Head of caudate nucleus (tissue), 42 donors: ENCODE data around the gene PAQR6.
"Not testable (repeated sequence)": the region's sequence is repeated elsewhere in the genome, so short reads cannot be mapped to it uniquely, and the experiment has no call there.

Experiments
- DNase-seq, 42 donors: peaks; one replicate each; pipeline versions ENCODE4 v3.0.0 to v3.0.0-alpha.2; 2020 to 2021; ENCODE audit warnings: mixed read lengths in 7 of 42
- intact Hi-C: fragments of 100-400 bp; cut with DNase I; formaldehyde crosslinking; loops from one replicate; pipeline ENCODE4 v1.15.0; 2022

PAQR6 gene

GRCh38 chr1:156241311-156241811 lies 6.5 kb downstream of the PAQR6 start:
- DNase-seq = peak in 35 of 42 donors; percentile 22 to 89 (median 60)
- intact Hi-C loops = no loop called here

- intact Hi-C loops = no loop called here
- no peak for DNase-seq
These were observed 9.6 kb downstream of the PAQR6 start for GRCh38 chr1:156238248-156238647.

GRCh38 chr1:156236164-156236563 lies 11.7 kb downstream of the PAQR6 start:
- intact Hi-C loops = no loop called here
- DNase-seq = no peak

DNA sequence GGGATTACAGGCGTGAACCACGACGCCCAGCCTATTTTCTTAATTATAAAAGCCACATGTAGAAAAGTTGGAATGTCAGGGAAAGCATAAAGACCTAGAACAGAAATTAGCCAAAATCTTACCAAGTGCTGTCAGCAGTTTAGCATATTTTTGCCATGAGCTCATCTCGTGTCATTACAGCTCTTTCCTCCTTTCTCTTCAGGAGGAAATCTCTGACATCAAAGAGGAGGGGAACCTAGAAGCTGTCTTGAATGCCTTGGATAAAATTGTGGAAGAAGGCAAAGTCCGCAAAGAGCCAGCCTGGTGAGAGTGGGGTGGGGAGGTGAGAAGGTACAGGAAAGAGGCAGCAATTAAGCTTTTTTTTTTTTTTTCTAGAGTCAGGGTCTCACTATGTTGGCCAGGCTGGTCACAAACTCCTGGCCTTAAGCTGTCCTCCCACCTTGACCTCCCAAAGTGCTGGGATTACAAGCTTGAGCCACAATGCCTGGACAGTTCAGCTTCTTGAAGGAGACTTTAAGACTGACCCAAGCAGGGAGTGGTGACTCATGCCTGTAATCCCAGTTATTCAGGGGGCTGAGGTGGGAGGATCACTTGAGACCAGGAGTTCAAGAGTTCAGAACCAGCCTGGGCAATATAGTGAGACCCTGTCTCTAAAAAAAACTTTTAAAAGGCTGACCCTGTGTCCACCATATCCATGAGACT lies 14.3 kb downstream of the PAQR6 start:
- intact Hi-C loops = no loop called here
- DNase-seq = no peak

DNA sequence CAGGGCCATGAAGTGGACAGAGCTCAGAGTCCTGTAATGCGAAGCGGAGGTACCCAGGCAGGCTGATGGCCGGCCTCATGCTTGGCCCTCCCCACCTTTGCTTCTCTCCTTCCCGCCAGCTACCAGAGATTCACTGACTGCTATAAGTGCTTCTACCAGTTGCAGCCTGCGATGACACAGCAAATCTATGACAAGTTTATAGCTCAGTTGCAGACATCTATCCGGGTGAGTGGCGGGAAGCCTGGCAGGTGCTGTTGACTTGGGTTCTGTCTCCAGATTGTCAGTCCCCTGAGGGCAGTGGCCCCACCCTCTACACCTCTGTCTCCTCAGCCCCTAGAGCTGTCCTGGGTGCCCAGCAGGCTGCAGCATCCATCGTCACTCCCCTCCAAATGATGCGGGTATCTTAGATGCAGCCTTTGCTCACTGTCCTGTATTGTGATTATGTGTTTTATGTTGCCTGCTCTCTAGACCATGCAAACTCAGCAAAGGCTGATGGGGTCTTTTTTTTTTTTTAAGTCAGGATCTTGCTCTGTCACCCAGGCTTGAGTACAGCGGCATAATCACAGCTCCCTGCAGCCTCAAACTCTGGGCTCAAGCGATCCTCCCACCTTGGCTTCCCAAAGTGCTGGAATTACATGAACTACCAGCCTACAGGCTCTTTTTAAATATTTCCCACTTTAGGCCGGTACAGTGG lies 15.5 kb downstream of the PAQR6 start:
- peak in 2 of 42 donors; percentile 32 to 54 for DNase-seq
- intact Hi-C loops = no loop called here

GRCh38 chr1:156230473-156230837 lies 17.4 kb downstream of the PAQR6 start:
- intact Hi-C loops = no loop called here
- DNase-seq = no peak

DNA sequence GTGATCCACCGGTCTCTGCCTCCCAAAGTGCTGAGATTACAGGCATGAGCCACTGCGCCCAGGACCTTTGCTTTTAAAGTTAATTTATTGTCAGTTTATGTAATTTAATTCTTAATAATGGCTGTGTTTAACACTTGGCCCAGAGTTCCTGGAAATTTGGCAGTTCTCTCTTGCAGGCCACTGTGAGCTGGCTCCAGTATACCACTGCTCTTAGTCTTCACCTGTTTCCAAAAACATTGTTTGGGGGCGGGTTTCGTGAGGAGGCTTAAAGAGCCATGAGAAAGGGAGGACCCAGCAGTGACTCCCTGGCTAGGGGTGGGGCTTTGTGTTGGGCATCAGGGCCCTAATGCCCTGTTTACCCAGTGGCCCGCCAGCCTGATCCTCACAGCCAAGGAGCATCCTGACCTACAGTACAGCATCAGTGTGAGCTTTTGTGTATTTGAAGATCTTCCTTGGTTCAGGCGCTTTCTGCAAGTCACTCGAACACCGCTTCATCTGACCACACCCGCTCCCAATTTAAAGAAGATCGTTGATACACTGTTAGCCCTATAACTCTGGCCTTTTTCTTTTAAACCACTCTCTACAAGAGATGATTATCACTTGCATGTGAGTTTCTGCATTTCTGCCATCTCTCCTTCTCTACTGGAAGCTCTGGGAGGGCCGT lies 17.9 kb downstream of the PAQR6 start:
- DNase-seq = no peak
- intact Hi-C loops = no loop called here

GRCh38 chr1:156228501-156228900 lies 19.4 kb downstream of the PAQR6 start:
- no peak for DNase-seq
- intact Hi-C loops = no loop called here

DNA sequence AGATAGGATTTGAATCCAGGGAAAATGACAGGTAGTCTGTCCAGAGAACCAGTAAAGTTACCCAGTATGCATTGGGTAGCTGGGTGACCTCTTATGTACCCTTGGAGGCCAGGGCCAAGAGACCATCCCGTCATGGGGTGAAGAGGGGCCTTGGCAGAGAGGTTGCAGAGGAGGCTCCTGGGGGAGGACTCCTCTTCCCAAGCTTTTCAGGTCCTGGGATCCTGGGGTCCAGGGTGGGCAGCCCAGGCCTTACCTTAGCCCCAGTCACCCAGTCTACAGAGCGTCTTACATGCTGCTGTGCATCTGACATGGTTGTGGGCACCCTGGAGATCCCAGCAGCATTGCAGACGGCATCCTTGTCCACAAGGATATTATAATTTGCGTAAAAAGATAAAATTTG lies 21.1 kb downstream of the PAQR6 start:
- no peak for DNase-seq
- intact Hi-C loops = no loop called here

- DNase-seq = no peak
- intact Hi-C loops = no loop called here
These were observed 21.7 kb downstream of the PAQR6 start for GRCh38 chr1:156226116-156226538.

DNA sequence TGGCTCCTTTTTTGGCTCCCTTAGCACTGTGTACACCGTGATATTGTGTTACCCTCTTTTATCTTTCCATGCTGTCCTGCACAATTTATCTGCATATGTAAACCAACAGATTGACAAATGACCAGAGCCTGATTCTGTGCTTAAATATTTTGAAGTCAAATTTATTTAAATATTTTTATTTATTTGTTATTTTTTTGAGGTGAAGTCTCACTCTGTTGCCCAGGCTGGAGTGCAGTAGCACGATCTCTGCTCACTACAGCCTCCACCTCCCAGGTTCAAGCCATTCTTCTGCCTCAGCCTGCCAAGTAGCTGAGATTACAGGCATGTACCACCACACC lies 22.2 kb downstream of the PAQR6 start:
- intact Hi-C loops = no loop called here
- DNase-seq = no peak

GRCh38 chr1:156221986-156222692 lies 25.7 kb downstream of the PAQR6 start:
- intact Hi-C loops = loop anchor here (5.0 kb wide), 1 partner anchor 75 kb away; no protein-coding TSS in a partner anchor
- DNase-seq = no peak

GRCh38 chr1:156220226-156220625 lies 27.6 kb downstream of the PAQR6 start:
- intact Hi-C loops = loop anchor here (5.0 kb wide), 1 partner anchor 73 kb away; no protein-coding TSS in a partner anchor
- no peak for DNase-seq

DNA sequence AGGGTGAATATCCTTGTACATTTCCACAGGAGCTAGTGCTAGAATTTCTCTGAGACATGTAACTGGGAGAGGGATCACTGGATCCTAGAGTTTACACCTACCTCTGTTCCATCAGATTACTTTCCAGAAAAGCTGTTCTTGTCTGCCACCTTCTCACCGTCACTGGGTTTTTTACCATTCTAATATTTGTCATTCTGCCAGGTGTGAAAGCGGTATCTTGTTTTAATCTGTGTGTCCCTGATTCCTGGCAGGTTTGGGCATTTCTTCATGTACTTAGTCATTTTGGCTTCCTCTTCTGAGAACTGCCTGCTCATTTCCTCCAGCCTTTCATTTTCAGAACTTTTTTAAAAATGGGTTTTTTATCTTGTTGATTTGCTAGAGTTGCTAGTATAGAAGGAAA lies 30.0 kb downstream of the PAQR6 start:
- DNase-seq = peak in 1 of 42 donors; percentile 39
- intact Hi-C loops = no loop called here

- intact Hi-C loops, DNase-seq: not testable (repeated sequence)
These were observed 31.3 kb downstream of the PAQR6 start for GRCh38 chr1:156216361-156217086.

DNA sequence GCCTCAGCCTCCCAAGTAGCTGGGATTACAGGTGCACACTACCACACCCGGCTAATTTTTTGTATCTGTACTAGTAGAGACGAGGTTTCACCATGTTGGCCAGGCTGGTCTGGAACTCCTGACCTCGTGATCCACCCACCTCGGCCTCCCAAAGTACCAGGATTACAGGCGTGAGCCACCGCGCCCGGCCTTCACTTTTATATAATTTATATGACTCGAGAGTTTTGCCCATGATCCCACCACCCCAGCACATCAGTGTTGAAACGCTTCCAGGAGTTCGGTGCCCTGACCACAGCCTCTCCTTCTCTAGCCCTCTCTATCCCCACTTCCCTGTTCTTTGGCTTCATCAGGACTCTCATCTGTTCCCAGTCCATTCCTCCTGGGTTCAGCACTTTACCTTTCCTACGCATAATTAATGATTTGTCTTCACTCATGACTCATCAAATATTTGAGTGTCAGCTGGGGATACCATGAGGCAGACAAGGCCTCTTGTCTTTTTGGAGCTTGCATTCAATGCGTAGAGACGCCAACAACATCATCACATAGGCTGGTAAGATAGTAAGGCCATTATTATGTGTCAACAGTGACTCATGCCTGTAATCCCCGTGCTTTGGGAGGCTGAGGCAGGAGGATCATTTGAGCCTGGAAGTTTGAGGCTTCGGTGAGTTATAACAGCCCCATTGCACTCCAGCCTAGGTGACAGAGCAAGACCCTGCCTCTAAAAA lies 33.7 kb downstream of the PAQR6 start:
- intact Hi-C loops = no loop called here
- DNase-seq = no peak

DNA sequence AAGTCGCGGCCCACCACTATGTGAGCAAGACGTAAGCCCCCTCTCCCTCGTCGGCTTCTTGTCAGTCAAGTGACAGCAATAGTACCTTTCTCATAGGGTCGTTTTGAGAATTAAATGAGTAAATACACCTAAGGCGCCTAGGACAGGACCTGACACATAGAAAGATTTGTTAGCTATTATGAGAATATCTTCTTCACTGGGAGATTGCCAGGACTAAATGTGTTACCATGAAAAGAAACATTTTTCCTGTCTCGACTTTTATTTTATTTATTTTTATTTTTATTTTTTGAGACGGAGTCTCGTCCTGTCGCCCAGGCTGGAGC lies 34.3 kb downstream of the PAQR6 start:
- intact Hi-C loops = no loop called here
- DNase-seq = no peak

DNA sequence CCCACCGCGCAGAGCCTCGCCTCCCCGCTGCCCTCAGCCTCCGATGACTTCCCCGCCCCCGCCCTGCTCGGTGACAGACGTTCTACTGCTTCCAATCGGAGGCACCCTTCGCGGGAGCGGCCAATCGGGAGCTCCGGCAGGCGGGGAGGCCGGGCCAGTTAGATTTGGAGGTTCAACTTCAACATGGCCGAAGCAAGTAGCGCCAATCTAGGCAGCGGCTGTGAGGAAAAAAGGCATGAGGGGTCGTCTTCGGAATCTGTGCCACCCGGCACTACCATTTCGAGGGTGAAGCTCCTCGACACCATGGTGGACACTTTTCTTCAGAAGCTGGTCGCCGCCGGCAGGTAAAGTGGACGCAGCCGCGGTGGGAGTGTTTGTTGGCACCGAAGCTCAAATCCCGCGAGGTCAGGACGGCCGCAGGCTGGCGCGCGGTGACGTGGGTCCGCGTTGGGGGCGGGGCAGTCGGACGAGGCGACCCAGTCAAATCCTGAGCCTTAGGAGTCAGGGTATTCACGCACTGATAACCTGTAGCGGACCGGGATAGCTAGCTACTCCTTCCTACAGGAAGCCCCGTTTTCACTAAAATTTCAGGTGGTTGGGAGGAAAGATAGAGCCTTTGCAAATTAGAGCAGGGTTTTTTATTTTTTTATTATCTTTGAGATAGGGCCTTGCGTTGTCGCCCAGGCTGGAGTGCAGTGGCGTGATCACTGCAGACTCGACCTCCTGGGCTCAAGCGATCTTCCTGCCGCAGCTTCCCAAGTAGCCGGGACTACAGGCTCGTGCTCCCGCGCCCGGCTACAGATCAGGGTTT lies 34.8 kb downstream of the PAQR6 start, which contains the start of gene PMF1:
Gene PMF1, plus strand, starts transcription at position 175 of the 811 bp plus-strand sequence. Its CDS starts 9 bp downstream, at position 184.
- intact Hi-C loops = no loop called here
- peak; percentile 96 to 99 (median 98) for DNase-seq
